Adrenal gland (tissue), 12 donors: ENCODE data around the gene PLA2G2C. TPM values are rescaled to one million over a fixed set of nuclear protein-coding genes. Genes with fewer than 3 reads are reported as not detected.

Experiments used
- DNase-seq, 7 donors: peaks; one replicate each; pipeline ENCODE4 v3.0.0-alpha.2; 2019 to 2020
- H3K27ac ChIP-seq, 5 donors: fragments of 200-600 bp; sonication (generic) in 4 of 5; 1 replicate in 3 of 5; 2 replicates in 2 of 5; pipeline versions ENCODE4 v1.5.1 to v1.8.0; 2016 to 2020; ENCODE audit warnings: mild to moderate bottlenecking in 1 of 5
- H3K27me3 ChIP-seq: fragments of 200-600 bp; 2 replicates; pipeline ENCODE4 v1.8.0; 2021
- H3K36me3 ChIP-seq, 2 donors: fragments of 200-600 bp; replicated peaks in 1 of 2; 1 replicate in 1 of 2; 2 replicates in 1 of 2; pipeline versions ENCODE4 v1.5.1 to v1.8.0; 2018 to 2022
- H3K4me1 ChIP-seq, 2 donors: fragments of 200-600 bp; replicated peaks in 1 of 2; 1 replicate in 1 of 2; 2 replicates in 1 of 2; pipeline versions ENCODE4 v1.5.1 to v1.8.0; 2018 to 2021
- H3K4me3 ChIP-seq, 4 donors: fragments of 200-600 bp; sonication (generic) in 3 of 4; one replicate each; pipeline ENCODE4 v1.5.1; 2016 to 2018
- H3K9me3 ChIP-seq, 3 donors: fragments of 200-600 bp; sonication (generic) in 1 of 3; replicated peaks in 1 of 3; 1 replicate in 2 of 3; 2 replicates in 1 of 3; pipeline versions ENCODE4 v1.5.1 to v1.8.0; 2016 to 2021
- CTCF ChIP-seq, 6 experiments: fragments of 450-650 bp in 4 of 6; fragments of 200-600 bp in 2 of 6; sonication (generic) in 1 of 6; IDR thresholded peaks; 1 replicate in 5 of 6; 2 replicates in 1 of 6; pipeline versions ENCODE4 v1.5.1 to v1.8.0; 2016 to 2021; ENCODE audit warnings: antibody characterized with exemption in 6 of 6, mild to moderate bottlenecking in 2 of 6, moderate library complexity in 1 of 6
- POLR2A ChIP-seq, 2 donors: fragments of 450-650 bp; IDR thresholded peaks; one replicate each; pipeline ENCODE4 v1.6.1; 2017; ENCODE audit warnings: antibody characterized with exemption in 2 of 2, mild to moderate bottlenecking in 2 of 2, moderate library complexity in 1 of 2
- WGBS, 4 donors: extraction: QIAGEN DNeasy Blood & Tissue Kit in 2 of 4; methylation state at CpG; one replicate each; pipeline versions ENCODE4 v1.1.5 to v1.1.7; 2013 to 2017; 5-methylcytosine and 5-hydroxymethylcytosine counted together
- intact Hi-C, 2 donors: fragments of 100-400 bp; cut with DNase I; formaldehyde crosslinking; loops; one replicate each; pipeline versions ENCODE4 v1.14.1 to v1.15.0; 2022 to 2023
- polyA plus RNA-seq, 3 donors: library from polyadenylated mRNA; stranded (reverse); fragments of 200-250 nt in 2 of 3; fragments of 350-450 nt in 1 of 3; fragmentation: Illumina TruSeq in 1 of 3; extraction: RNeasy Lipid Tissue Mini Kit (QIAGEN cat#74804) in 1 of 3; gene quantifications; one replicate each; pipeline ENCODE4 v1.2.3, GENCODE V29; 2013 to 2014
- total RNA-seq, 9 donors: library from RNA; depleted of rRNA in 4 of 9; stranded (reverse); fragments of >200 nt in 4 of 9; fragments of 120-200 nt in 1 of 9; fragmentation: NEBNext Ultra II Directional in 1 of 9; extraction: Animal tissue kit (Norgen Biotek cat#: 25700) in 1 of 9; gene quantifications; one replicate each; pipeline versions ENCODE4 v1.1.0 to v1.2.4, GENCODE V29; 2013 to 2023
- donor health status: healthy with polysubstance abuse.
- donor health status: Bipolar disorder and iron deficiency.
- donor health status: DM: yes; HTN: yes; CAD: no.
- donor health status: DM: no; HTN: no; CAD: no.
- donor health status: DM: no; HTN: no; CAD: no.
- donor health status: DM: yes; HTN: yes; CAD: no.

PLA2G2C gene
- total and polyA plus RNA-seq, 12 donors, result 0.07 to 0.39 (median 0.12) TPM; not detected in 6

GRCh38 chr1:20160034-20160433, 26.3 kb downstream of the PLA2G2C start:
- intact Hi-C loops, result no loop called here
- no peak overlapping the region for H3K27ac ChIP-seq
- no peaks in the 10 kb centered on the region for H3K27me3 ChIP-seq
- TF ChIP-seq POLR2A (IDR thresholded peaks at IDR 0.05), result no peak
- no peak for TF ChIP-seq CTCF (IDR thresholded peaks at IDR 0.05)
- H3K4me1 ChIP-seq, result no peaks in the 10 kb centered on the region
- peaks cover 0 to 14% (median 0%) of the 10 kb centered on the region in 3 donors for H3K9me3 ChIP-seq
- H3K4me3 ChIP-seq, result no peak overlapping the region
- H3K36me3 ChIP-seq, result no peaks in the 10 kb centered on the region
- no peak for DNase-seq
- 56 to 79% (median 66%) methylated on average over 1 of the region's 1 CpG for WGBS, 4 donors

- H3K4me1 ChIP-seq, result no peaks in the 10 kb centered on the region
- peaks cover 0 to 14% (median 0%) of the 10 kb centered on the region in 3 donors for H3K9me3 ChIP-seq
- no peak overlapping the region for H3K27ac ChIP-seq
- no peak overlapping the region for H3K4me3 ChIP-seq
- H3K27me3 ChIP-seq, result no peaks in the 10 kb centered on the region
- DNase-seq, result no peak
- TF ChIP-seq POLR2A (IDR thresholded peaks at IDR 0.05) (no peak), CTCF (IDR thresholded peaks at IDR 0.05) (no peak)
- WGBS, 4 donors, result 79 to 94% (median 86%) methylated on average over 6 to 7 of the region's 7 CpGs
- H3K36me3 ChIP-seq, result no peaks in the 10 kb centered on the region
- intact Hi-C loops, result no loop called here
Measured at GRCh38 chr1:20158358-20159070, 27.8 kb downstream of the PLA2G2C start.

GRCh38 chr1:20154301-20154831, 32.0 kb downstream of the PLA2G2C start:
- Histone ChIP-seq H3K4me3 (no peak overlapping the region), H3K27me3 (no peaks in the 10 kb centered on the region), H3K4me1 (peaks cover 5 to 13% of the 10 kb centered on the region in 2 donors), H3K36me3 (no peaks in the 10 kb centered on the region), H3K9me3 (no peaks in the 10 kb centered on the region), H3K27ac (peak overlapping the region in 2 of 5 donors; percentile 41 to 71)
- intact Hi-C loops, result loop anchor here (5.0 kb wide), 2 partner anchors 52 to 232 kb away; partner anchors contain the start of gene PLA2G2E (in 1 of the 2)
- TF ChIP-seq CTCF (IDR thresholded peaks at IDR 0.05) (no peak), POLR2A (IDR thresholded peaks at IDR 0.05) (no peak)
- 80 to 90% (median 83%) methylated on average over 13 to 18 of the region's 18 CpGs for WGBS, 4 donors
- DNase-seq, result no peak

- Histone ChIP-seq H3K27ac (peak overlapping the region in 2 of 5 donors; percentile 56 to 76), H3K4me3 (no peak overlapping the region), H3K27me3 (no peaks in the 10 kb centered on the region), H3K4me1 (peaks cover 5 to 13% of the 10 kb centered on the region in 2 donors), H3K9me3 (no peaks in the 10 kb centered on the region), H3K36me3 (no peaks in the 10 kb centered on the region)
- WGBS, 4 donors, result 38 to 76% (median 60%) methylated on average over 6 of the region's 6 CpGs
- DNase-seq, result peak in 4 of 7 donors; percentile 39 to 55 (median 43)
- TF ChIP-seq CTCF (IDR thresholded peaks at IDR 0.05) (no peak), POLR2A (IDR thresholded peaks at IDR 0.05) (no peak)
- intact Hi-C loops, result loop anchor here (2.0 to 5.0 kb wide), 3 partner anchors 51 to 234 kb away; partner anchors contain the start of gene PLA2G2E (in 1 of the 2)
Measured at GRCh38 chr1:20153000-20153418, 33.3 kb downstream of the PLA2G2C start.
